GM12892 (cell line): ENCODE data around the gene ADO.

Source experiments
- POLR2A ChIP-seq: IDR thresholded peaks from 2 replicates; pipeline ENCODE4 v1.6.1; 2011; ENCODE audit warnings: low read depth, low read length, control low read depth
- POLR2AphosphoS5 ChIP-seq: IDR thresholded peaks from 2 replicates; pipeline ENCODE4 v1.6.1; 2011; ENCODE audit warnings: low read depth, low read length, control low read depth
- TAF1 ChIP-seq: IDR thresholded peaks from 2 replicates; pipeline ENCODE4 v1.6.1; 2011; ENCODE audit warnings: low read depth, mild to moderate bottlenecking, control low read depth, low read length, borderline replicate concordance

GRCh38 chr10:62788861-62789467 lies 15.6 kb upstream of the ADO start:
- TF ChIP-seq POLR2A: no peak
- TF ChIP-seq POLR2AphosphoS5: no peak
- no peak for TF ChIP-seq TAF1
